HG03342 (cell line): ENCODE results near the gene XYLT1.
"Not testable (repeated sequence)": the region's sequence is repeated elsewhere in the genome, so short reads cannot be mapped to it uniquely, and the experiment has no call there.

ENCODE experiments used
- ATAC-seq: cut with Tn5 transposase; IDR thresholded peaks from one replicate; pipeline ENCODE4 v1.9.1; 2021; ENCODE audit warnings: mild to moderate bottlenecking, moderate library complexity; ENCODE audit not compliant: unreplicated experiment

XYLT1 gene

GRCh38 chr16:17340804-17341203 is 130.0 kb downstream of the XYLT1 start:
- ATAC-seq = no peak

GRCh38 chr16:17339764-17340541 is 130.8 kb downstream of the XYLT1 start:
- ATAC-seq = no peak

GRCh38 chr16:17338244-17338643 is 132.5 kb downstream of the XYLT1 start:
- ATAC-seq = no peak

GRCh38 chr16:17336530-17336900 is 134.2 kb downstream of the XYLT1 start:
- ATAC-seq = no peak

GRCh38 chr16:17335826-17336529 is 134.8 kb downstream of the XYLT1 start:
- no peak for ATAC-seq

- not testable (repeated sequence) for ATAC-seq
Measured at GRCh38 chr16:17335406-17335805, 135.4 kb downstream of the XYLT1 start.

- no peak for ATAC-seq
Measured at GRCh38 chr16:17334096-17334495, 136.7 kb downstream of the XYLT1 start.

- no peak for ATAC-seq
Measured at GRCh38 chr16:17333229-17333628, 137.5 kb downstream of the XYLT1 start.

- ATAC-seq = no peak
Measured at GRCh38 chr16:17331991-17332390, 138.8 kb downstream of the XYLT1 start.

- ATAC-seq = no peak
Measured at GRCh38 chr16:17331071-17331607, 139.6 kb downstream of the XYLT1 start.

GRCh38 chr16:17330044-17330443 is 140.7 kb downstream of the XYLT1 start:
- no peak for ATAC-seq

GRCh38 chr16:17329391-17329790 is 141.4 kb downstream of the XYLT1 start:
- no peak for ATAC-seq

GRCh38 chr16:17328932-17329331 is 141.8 kb downstream of the XYLT1 start:
- no peak for ATAC-seq

- no peak for ATAC-seq
Measured at GRCh38 chr16:17327664-17328335, 143.0 kb downstream of the XYLT1 start.

- no peak for ATAC-seq
Measured at GRCh38 chr16:17325476-17326143, 145.2 kb downstream of the XYLT1 start.

- no peak for ATAC-seq
Measured at GRCh38 chr16:17324451-17324850, 146.3 kb downstream of the XYLT1 start.

GRCh38 chr16:17323171-17323570 is 147.6 kb downstream of the XYLT1 start:
- ATAC-seq = no peak

GRCh38 chr16:17321824-17322223 is 148.9 kb downstream of the XYLT1 start:
- no peak for ATAC-seq

- ATAC-seq = no peak
Measured at GRCh38 chr16:17320009-17320408, 150.8 kb downstream of the XYLT1 start.

- ATAC-seq = no peak
Measured at GRCh38 chr16:17318238-17318637, 152.5 kb downstream of the XYLT1 start.

GRCh38 chr16:17316005-17316404 is 154.8 kb downstream of the XYLT1 start:
- ATAC-seq = no peak
